DND-41 (cell line): ENCODE data around the gene CEACAM1.

Source experiments
- ATAC-seq: fragments of 200-7000 bp; cut with Tn5 transposase; 3 replicates; pipeline ENCODE4 v1.9.1; 2021; ENCODE audit warnings: low read depth; ENCODE audit not compliant: insufficient read depth
- DNase-seq: peaks from one replicate; pipeline ENCODE4 v3.0.0-alpha.2; 2020
- H2AFZ ChIP-seq: 2 replicates; pipeline ENCODE4 v1.6.0; 2012; ENCODE audit warnings: low read depth, low read length
- H3K27ac ChIP-seq: 2 replicates; pipeline ENCODE4 v1.5.1; 2012; ENCODE audit warnings: low read length, inconsistent platforms
- H3K27me3 ChIP-seq: fragments of 200-600 bp; sonication (generic); 2 replicates; pipeline ENCODE4 v1.6.0; 2012; ENCODE audit warnings: low read length, mild to moderate bottlenecking, inconsistent platforms; ENCODE audit not compliant: insufficient read depth, poor library complexity
- H3K36me3 ChIP-seq: 2 replicates; pipeline ENCODE4 v1.5.1; 2012; ENCODE audit warnings: low read length, inconsistent platforms; ENCODE audit not compliant: insufficient read depth
- H3K4me1 ChIP-seq: 2 replicates; pipeline ENCODE4 v1.5.1; 2012; ENCODE audit warnings: mild to moderate bottlenecking, low read length; ENCODE audit not compliant: insufficient read depth
- H3K4me2 ChIP-seq: 2 replicates; pipeline ENCODE4 v1.6.0; 2012; ENCODE audit warnings: mild to moderate bottlenecking, moderate library complexity, low read length, inconsistent platforms; ENCODE audit not compliant: insufficient read depth
- H3K4me3 ChIP-seq, 2 experiments: fragments of 200-600 bp in 1 of 2; shearing (Covaris generic) in 1 of 2; 2 replicates each; pipeline ENCODE4 v1.5.1; 2012 to 2016; ENCODE audit warnings: inconsistent platforms in 2 of 2, low read length in 2 of 2, mild to moderate bottlenecking in 2 of 2, low read depth in 1 of 2, moderate library complexity in 1 of 2
- H3K79me2 ChIP-seq: 2 replicates; pipeline ENCODE4 v1.6.0; 2012; ENCODE audit warnings: low read length, inconsistent platforms; ENCODE audit not compliant: insufficient read depth
- H3K9ac ChIP-seq: 2 replicates; pipeline ENCODE4 v1.6.0; 2012; ENCODE audit warnings: low read depth, mild to moderate bottlenecking, inconsistent platforms, low read length, moderate library complexity
- H3K9me3 ChIP-seq: 2 replicates; pipeline ENCODE4 v1.5.1; 2012; ENCODE audit warnings: low read length, moderate library complexity, mild to moderate bottlenecking, inconsistent platforms; ENCODE audit not compliant: insufficient read depth, severe bottlenecking
- H4K20me1 ChIP-seq: 2 replicates; pipeline ENCODE4 v1.6.0; 2012; ENCODE audit warnings: low read length; ENCODE audit not compliant: insufficient read depth
- CTCF ChIP-seq: IDR thresholded peaks from 2 replicates; pipeline ENCODE4 v1.5.1; 2012; ENCODE audit warnings: borderline replicate concordance, low read length, moderate library complexity, mild to moderate bottlenecking; ENCODE audit not compliant: poor library complexity, severe bottlenecking; ENCODE audit errors: extremely low read depth
- EZH2 ChIP-seq: IDR thresholded peaks from 3 replicates; pipeline ENCODE4 v1.6.1; 2012; ENCODE audit warnings: borderline replicate concordance, low read depth, mild to moderate bottlenecking, moderate library complexity, low read length, inconsistent platforms; ENCODE audit not compliant: severe bottlenecking

CEACAM1 gene

GRCh38 chr19:42512743-42513304 lies 15.5 kb downstream of the CEACAM1 start:
- no peak overlapping the region for H3K4me2 ChIP-seq
- TF ChIP-seq CTCF (no peak), EZH2 (no peak)
- H3K27me3 ChIP-seq, result no peaks in the 10 kb centered on the region
- H3K4me3 ChIP-seq, result no peak overlapping the region
- H2AFZ ChIP-seq, result no peak overlapping the region
- H3K9me3 ChIP-seq, result no peaks in the 10 kb centered on the region
- H3K9ac ChIP-seq, result no peak overlapping the region
- no peak for ATAC-seq
- H4K20me1 ChIP-seq, result no peaks in the 10 kb centered on the region
- no peaks in the 10 kb centered on the region for H3K79me2 ChIP-seq
- DNase-seq, result no peak
- H3K36me3 ChIP-seq, result no peaks in the 10 kb centered on the region
- no peak overlapping the region for H3K27ac ChIP-seq
- H3K4me1 ChIP-seq, result no peaks in the 10 kb centered on the region

GRCh38 chr19:42512130-42512636 lies 16.1 kb downstream of the CEACAM1 start:
- DNase-seq (no peak), ATAC-seq (no peak)
- no peak for TF ChIP-seq EZH2
- TF ChIP-seq CTCF, result no peak
- Histone ChIP-seq H3K79me2 (no peaks in the 10 kb centered on the region), H3K4me1 (no peaks in the 10 kb centered on the region), H3K4me3 (no peak overlapping the region), H4K20me1 (no peaks in the 10 kb centered on the region), H3K4me2 (no peak overlapping the region), H3K27me3 (no peaks in the 10 kb centered on the region), H3K9me3 (no peaks in the 10 kb centered on the region), H2AFZ (no peak overlapping the region), H3K36me3 (no peaks in the 10 kb centered on the region), H3K27ac (no peak overlapping the region), H3K9ac (no peak overlapping the region)

- ATAC-seq, result no peak
- no peak overlapping the region for H3K4me2 ChIP-seq
- DNase-seq, result no peak
Measured at GRCh38 chr19:42511340-42511739, 16.9 kb downstream of the CEACAM1 start.

More at GRCh38 chr19:42511340-42511739, 16.9 kb downstream of the CEACAM1 start:
- TF ChIP-seq EZH2 (no peak), CTCF (no peak)
- H3K9me3 ChIP-seq, result no peaks in the 10 kb centered on the region
- H3K27ac ChIP-seq, result no peak overlapping the region
- H3K79me2 ChIP-seq, result no peaks in the 10 kb centered on the region
- no peaks in the 10 kb centered on the region for H3K27me3 ChIP-seq
- no peak overlapping the region for H2AFZ ChIP-seq
- H3K4me3 ChIP-seq, result no peak overlapping the region
- no peak overlapping the region for H3K9ac ChIP-seq
- no peaks in the 10 kb centered on the region for H3K4me1 ChIP-seq
- H3K36me3 ChIP-seq, result no peaks in the 10 kb centered on the region
- no peaks in the 10 kb centered on the region for H4K20me1 ChIP-seq
